ENCODE measurements around the gene C12orf43.

C12orf43 gene

GRCh38 chr12:120988234-120988633 lies 28.1 kb downstream of the C12orf43 start:
- H3K27me3 ChIP-seq (ENCODE audit: control insufficient read depth, low read length), result no peaks in the 10 kb centered on the region
- H3K79me2 ChIP-seq (ENCODE audit: control insufficient read depth, low read length), result no peaks in the 10 kb centered on the region
- H3K4me2 ChIP-seq (ENCODE audit: low read length), result no peak overlapping the region
- H3K27ac ChIP-seq (ENCODE audit: low read depth, low read length), result no peak overlapping the region
- no peaks in the 10 kb centered on the region for H3K9me3 ChIP-seq (ENCODE audit: control insufficient read depth, insufficient read depth, low read length)
- no peaks in the 10 kb centered on the region for H3K36me3 ChIP-seq (ENCODE audit: control insufficient read depth, low read length)
- H4K20me1 ChIP-seq (ENCODE audit: control insufficient read depth, insufficient read depth, low read depth, low read length), result no peaks in the 10 kb centered on the region
- no peaks in the 10 kb centered on the region for H3K4me1 ChIP-seq (ENCODE audit: control insufficient read depth, low read length)
- no peak for TF ChIP-seq CTCF (IDR thresholded peaks at IDR 0.05; ENCODE audit: low read depth, low read length, poor library complexity, severe bottlenecking)
- no peak for TF ChIP-seq EZH2phosphoT487 (IDR thresholded peaks at IDR 0.05; ENCODE audit: borderline replicate concordance, low read length)
- H3K4me3 ChIP-seq (ENCODE audit: low read length), result no peak overlapping the region
- no peaks in the 10 kb centered on the region for H3K9me2 ChIP-seq (replicated peaks; ENCODE audit: control insufficient read depth, low read length)
- no peaks in the 10 kb centered on the region for H3F3A ChIP-seq (ENCODE audit: control insufficient read depth, insufficient read depth)

GRCh38 chr12:120984351-120984898 lies 31.9 kb downstream of the C12orf43 start:
- Histone ChIP-seq H3K4me1 (ENCODE audit: control insufficient read depth, low read length) (no peaks in the 10 kb centered on the region), H3K4me2 (ENCODE audit: low read length) (no peak overlapping the region), H3K9me2 (replicated peaks; ENCODE audit: control insufficient read depth, low read length) (no peaks in the 10 kb centered on the region), H3K27ac (ENCODE audit: low read depth, low read length) (no peak overlapping the region), H3K4me3 (ENCODE audit: low read length) (no peak overlapping the region), H3K79me2 (ENCODE audit: control insufficient read depth, low read length) (no peaks in the 10 kb centered on the region), H4K20me1 (ENCODE audit: control insufficient read depth, insufficient read depth, low read depth, low read length) (no peaks in the 10 kb centered on the region), H3K36me3 (ENCODE audit: control insufficient read depth, low read length) (no peaks in the 10 kb centered on the region), H3K9me3 (ENCODE audit: control insufficient read depth, insufficient read depth, low read length) (no peaks in the 10 kb centered on the region), H3K27me3 (ENCODE audit: control insufficient read depth, low read length) (no peaks in the 10 kb centered on the region), H3F3A (ENCODE audit: control insufficient read depth, insufficient read depth) (no peaks in the 10 kb centered on the region)
- TF ChIP-seq CTCF (IDR thresholded peaks at IDR 0.05; ENCODE audit: low read depth, low read length, poor library complexity, severe bottlenecking) (no peak), EZH2phosphoT487 (IDR thresholded peaks at IDR 0.05; ENCODE audit: borderline replicate concordance, low read length) (no peak)

GRCh38 chr12:120983759-120984158 lies 32.5 kb downstream of the C12orf43 start:
- Histone ChIP-seq H3K4me2 (ENCODE audit: low read length) (no peak overlapping the region), H3K79me2 (ENCODE audit: control insufficient read depth, low read length) (no peaks in the 10 kb centered on the region)

More at GRCh38 chr12:120983759-120984158, 32.5 kb downstream of the C12orf43 start:
- Histone ChIP-seq H4K20me1 (ENCODE audit: control insufficient read depth, insufficient read depth, low read depth, low read length) (no peaks in the 10 kb centered on the region), H3K27me3 (ENCODE audit: control insufficient read depth, low read length) (no peaks in the 10 kb centered on the region), H3K4me1 (ENCODE audit: control insufficient read depth, low read length) (no peaks in the 10 kb centered on the region), H3K4me3 (ENCODE audit: low read length) (no peak overlapping the region), H3K9me3 (ENCODE audit: control insufficient read depth, insufficient read depth, low read length) (no peaks in the 10 kb centered on the region), H3K9me2 (replicated peaks; ENCODE audit: control insufficient read depth, low read length) (no peaks in the 10 kb centered on the region), H3K27ac (ENCODE audit: low read depth, low read length) (no peak overlapping the region), H3F3A (ENCODE audit: control insufficient read depth, insufficient read depth) (no peaks in the 10 kb centered on the region), H3K36me3 (ENCODE audit: control insufficient read depth, low read length) (no peaks in the 10 kb centered on the region)
- no peak for TF ChIP-seq EZH2phosphoT487 (IDR thresholded peaks at IDR 0.05; ENCODE audit: borderline replicate concordance, low read length)
- no peak for TF ChIP-seq CTCF (IDR thresholded peaks at IDR 0.05; ENCODE audit: low read depth, low read length, poor library complexity, severe bottlenecking)

Measured in DOHH2 (cell line).